ENCODE data around the gene WDR17.

Gene WDR17

DNA sequence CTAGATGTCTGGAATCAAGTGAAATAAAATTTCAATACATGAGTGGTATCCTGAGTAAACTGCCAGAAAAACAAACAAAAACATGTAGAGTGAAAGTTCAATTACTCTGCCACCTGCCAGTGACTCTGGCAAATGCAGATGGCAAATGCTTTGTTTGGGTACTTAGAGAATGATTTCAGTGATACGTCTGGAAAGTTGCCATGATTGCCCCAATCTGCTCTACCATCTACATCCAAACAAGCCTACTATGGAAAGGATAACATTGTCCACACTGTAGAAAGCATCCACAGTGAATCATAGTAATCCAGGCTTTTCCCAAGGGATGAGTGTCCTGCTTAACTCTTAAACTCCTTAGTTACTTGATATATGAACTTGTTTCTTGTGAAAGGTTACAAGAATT lies 126.3 kb downstream of the WDR17 start:
- no peak overlapping the region for H3K9ac ChIP-seq (ENCODE audit: low read length)
- H3K23ac ChIP-seq (ENCODE audit: low read length in 2 of 2), result no peak overlapping the region
- no peak overlapping the region for H2BK120ac ChIP-seq (ENCODE audit: low read depth, low read length)
- H3K4me3 ChIP-seq (ENCODE audit: insufficient read depth in 1 of 2, low read depth in 1 of 2, low read length in 2 of 2), result no peak overlapping the region
- H2BK12ac ChIP-seq (ENCODE audit: low read length in 2 of 2), result no peak overlapping the region
- no peak overlapping the region for H4K91ac ChIP-seq (ENCODE audit: low read length)
- H3K27me3 ChIP-seq (ENCODE audit: control insufficient read depth in 1 of 2, insufficient read depth in 1 of 2, low read length in 2 of 2), result no peaks in the 10 kb centered on the region
- 0% methylated on average over 1 of the region's 1 CpG for WGBS
- no peak overlapping the region for H3K18ac ChIP-seq (ENCODE audit: low read depth in 1 of 2, low read length in 2 of 2)
- no peak overlapping the region for H3K14ac ChIP-seq (ENCODE audit: low read length in 2 of 2)
- H2AK5ac ChIP-seq (ENCODE audit: low read length, severe bottlenecking), result no peak overlapping the region
- no peak overlapping the region for H2AFZ ChIP-seq (ENCODE audit: low read depth, low read length)
- no peak overlapping the region for H2BK5ac ChIP-seq (ENCODE audit: low read depth, low read length, poor library complexity, severe bottlenecking)
- H2BK15ac ChIP-seq (ENCODE audit: low read depth, poor library complexity, severe bottlenecking), result no peak overlapping the region
- no peak overlapping the region for H3K27ac ChIP-seq (ENCODE audit: low read length, poor library complexity, severe bottlenecking)
- no peaks in the 10 kb centered on the region for H3K36me3 ChIP-seq (ENCODE audit: control insufficient read depth in 1 of 2, insufficient read depth in 2 of 2, low read depth in 1 of 2, low read length in 2 of 2)
- peaks cover 3% of the 10 kb centered on the region for H3K4me1 ChIP-seq (ENCODE audit: control insufficient read depth, insufficient read depth, low read depth, low read length)
- H3K4me2 ChIP-seq (ENCODE audit: low read length, poor library complexity, severe bottlenecking), result no peak overlapping the region
- no peak overlapping the region for H4K8ac ChIP-seq (ENCODE audit: low read length)
- H3K4ac ChIP-seq (ENCODE audit: low read depth in 1 of 2, low read length in 2 of 2), result no peak overlapping the region
- H3K9me3 ChIP-seq (ENCODE audit: control insufficient read depth, low read length), result no peaks in the 10 kb centered on the region
- no peaks in the 10 kb centered on the region for H3K79me1 ChIP-seq (replicated peaks; ENCODE audit: low read length, poor library complexity, severe bottlenecking)
- DNase-seq, result peak; percentile 44

- Histone ChIP-seq H3K9me3 (ENCODE audit: control insufficient read depth, low read length) (no peaks in the 10 kb centered on the region), H2BK120ac (ENCODE audit: low read depth, low read length) (no peak overlapping the region), H3K4me1 (ENCODE audit: control insufficient read depth, insufficient read depth, low read depth, low read length) (peaks cover 3% of the 10 kb centered on the region), H2BK15ac (ENCODE audit: low read depth, poor library complexity, severe bottlenecking) (no peak overlapping the region), H3K4me3 (ENCODE audit: insufficient read depth in 1 of 2, low read depth in 1 of 2, low read length in 2 of 2) (peak overlapping the region in 1 of 2 experiments; percentile 35), H2BK12ac (ENCODE audit: low read length in 2 of 2) (no peak overlapping the region), H3K4ac (ENCODE audit: low read depth in 1 of 2, low read length in 2 of 2) (no peak overlapping the region), H3K27ac (ENCODE audit: low read length, poor library complexity, severe bottlenecking) (no peak overlapping the region), H3K14ac (ENCODE audit: low read length in 2 of 2) (no peak overlapping the region), H4K8ac (ENCODE audit: low read length) (no peak overlapping the region), H2BK5ac (ENCODE audit: low read depth, low read length, poor library complexity, severe bottlenecking) (no peak overlapping the region), H3K36me3 (ENCODE audit: control insufficient read depth in 1 of 2, insufficient read depth in 2 of 2, low read depth in 1 of 2, low read length in 2 of 2) (no peaks in the 10 kb centered on the region), H2AK5ac (ENCODE audit: low read length, severe bottlenecking) (no peak overlapping the region), H3K18ac (ENCODE audit: low read depth in 1 of 2, low read length in 2 of 2) (no peak overlapping the region), H3K9ac (ENCODE audit: low read length) (peak overlapping the region; percentile 85), H3K27me3 (ENCODE audit: control insufficient read depth in 1 of 2, insufficient read depth in 1 of 2, low read length in 2 of 2) (no peaks in the 10 kb centered on the region), H4K91ac (ENCODE audit: low read length) (no peak overlapping the region), H3K23ac (ENCODE audit: low read length in 2 of 2) (no peak overlapping the region), H3K4me2 (ENCODE audit: low read length, poor library complexity, severe bottlenecking) (no peak overlapping the region), H3K79me1 (replicated peaks; ENCODE audit: low read length, poor library complexity, severe bottlenecking) (no peaks in the 10 kb centered on the region), H2AFZ (ENCODE audit: low read depth, low read length) (no peak overlapping the region)
- 0% methylated on average over 1 of the region's 4 CpGs for WGBS
- DNase-seq, result peak; percentile 34
These were observed 127.5 kb downstream of the WDR17 start for GRCh38 chr4:176193126-176193525.

DNA sequence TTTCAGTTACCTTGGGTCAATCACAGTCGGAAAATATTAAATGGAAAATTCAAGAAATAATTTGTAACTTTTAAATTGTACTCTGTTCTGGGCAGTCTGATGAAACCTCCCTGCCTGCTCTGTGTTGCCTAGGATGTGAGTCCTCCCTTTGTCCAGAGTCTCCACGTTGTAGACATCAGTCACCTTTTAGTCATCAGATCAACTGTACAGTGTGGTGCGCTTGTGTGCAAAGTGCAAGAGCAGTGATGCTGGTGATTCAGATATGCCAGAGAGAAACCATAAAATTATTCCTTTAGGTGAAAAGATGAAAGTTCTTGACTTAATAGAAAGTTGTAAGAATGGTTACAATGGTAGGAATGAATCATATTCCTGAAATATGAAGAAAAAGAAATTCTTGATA lies 128.3 kb downstream of the WDR17 start:
- Histone ChIP-seq H3K4me3 (ENCODE audit: insufficient read depth in 1 of 2, low read depth in 1 of 2, low read length in 2 of 2) (peak overlapping the region in 1 of 2 experiments; percentile 35), H3K9me3 (ENCODE audit: control insufficient read depth, low read length) (no peaks in the 10 kb centered on the region), H2BK12ac (ENCODE audit: low read length in 2 of 2) (no peak overlapping the region), H2BK15ac (ENCODE audit: low read depth, poor library complexity, severe bottlenecking) (no peak overlapping the region), H2AFZ (ENCODE audit: low read depth, low read length) (peak overlapping the region; percentile 46), H2BK120ac (ENCODE audit: low read depth, low read length) (no peak overlapping the region), H3K27ac (ENCODE audit: low read length, poor library complexity, severe bottlenecking) (no peak overlapping the region), H3K4me2 (ENCODE audit: low read length, poor library complexity, severe bottlenecking) (no peak overlapping the region), H3K18ac (ENCODE audit: low read depth in 1 of 2, low read length in 2 of 2) (no peak overlapping the region), H4K91ac (ENCODE audit: low read length) (no peak overlapping the region), H2AK5ac (ENCODE audit: low read length, severe bottlenecking) (no peak overlapping the region), H3K36me3 (ENCODE audit: control insufficient read depth in 1 of 2, insufficient read depth in 2 of 2, low read depth in 1 of 2, low read length in 2 of 2) (no peaks in the 10 kb centered on the region), H3K4me1 (ENCODE audit: control insufficient read depth, insufficient read depth, low read depth, low read length) (peaks cover 3% of the 10 kb centered on the region), H3K79me1 (replicated peaks; ENCODE audit: low read length, poor library complexity, severe bottlenecking) (no peaks in the 10 kb centered on the region), H3K23ac (ENCODE audit: low read length in 2 of 2) (no peak overlapping the region), H4K8ac (ENCODE audit: low read length) (no peak overlapping the region), H2BK5ac (ENCODE audit: low read depth, low read length, poor library complexity, severe bottlenecking) (no peak overlapping the region), H3K14ac (ENCODE audit: low read length in 2 of 2) (no peak overlapping the region), H3K27me3 (ENCODE audit: control insufficient read depth in 1 of 2, insufficient read depth in 1 of 2, low read length in 2 of 2) (no peaks in the 10 kb centered on the region), H3K9ac (ENCODE audit: low read length) (peak overlapping the region; percentile 85), H3K4ac (ENCODE audit: low read depth in 1 of 2, low read length in 2 of 2) (no peak overlapping the region)
- WGBS, result 40% methylated on average over 3 of the region's 3 CpGs
- peak; percentile 71 for DNase-seq

DNA sequence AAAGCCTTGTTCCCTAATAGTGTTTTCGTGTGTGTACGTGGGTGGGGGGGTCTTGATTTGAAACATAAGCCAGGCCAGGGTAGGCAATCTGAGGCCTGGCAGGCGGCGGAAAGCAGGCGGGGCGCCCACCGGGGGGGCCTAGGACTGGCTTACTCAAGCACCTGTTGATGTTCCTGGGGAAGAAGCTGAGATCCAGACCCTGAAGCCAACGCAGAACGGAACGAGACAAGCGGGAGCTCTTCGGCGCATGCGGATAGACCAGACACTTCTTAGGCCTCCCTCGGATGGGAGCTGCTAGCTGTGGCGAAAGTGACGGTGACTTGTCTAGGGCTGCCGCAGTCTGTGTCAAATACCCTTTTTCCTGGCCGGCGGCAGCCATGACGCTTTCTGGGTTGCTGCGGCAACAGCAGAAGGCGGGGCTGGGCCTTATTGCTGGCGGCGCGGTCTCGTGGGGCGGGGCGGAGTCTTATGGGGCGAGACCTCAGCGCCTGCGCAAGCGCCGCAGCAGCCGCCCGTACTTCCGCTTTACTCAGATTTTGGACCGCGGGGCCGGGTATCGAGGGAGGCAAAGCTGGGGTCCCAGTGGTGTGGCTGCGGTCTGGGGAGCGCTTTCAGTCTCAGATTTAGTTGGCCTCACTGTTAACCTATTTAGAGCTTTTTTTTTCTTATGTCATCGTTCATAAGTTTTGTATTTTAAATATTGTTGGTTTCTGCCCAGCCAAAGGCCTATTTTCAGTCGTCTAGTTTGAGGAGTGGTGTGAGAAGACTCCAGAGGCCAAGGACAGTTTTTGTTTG lies 129.7 kb downstream of the WDR17 start, which contains the start of gene SPATA4:
SPATA4 (minus strand) TSS at position 402 of the 795 bp plus-strand sequence; CDS start at position 379, 23 bp downstream.
- WGBS, result 2% methylated on average over 43 of the region's 45 CpGs
- peak within 1 kb of the TSS in 1 of 2 experiments; percentile 61 for H3K18ac ChIP-seq (ENCODE audit: low read depth in 1 of 2, low read length in 2 of 2)
- H2BK5ac ChIP-seq (ENCODE audit: low read depth, low read length, poor library complexity, severe bottlenecking), result no peak within 1 kb of the TSS
- H2BK15ac ChIP-seq (ENCODE audit: low read depth, poor library complexity, severe bottlenecking), result peak within 1 kb of the TSS; percentile 57
- peak within 1 kb of the TSS; percentile 46 for H4K91ac ChIP-seq (ENCODE audit: low read length)
- peak within 1 kb of the TSS; percentile 97 for H2AFZ ChIP-seq (ENCODE audit: low read depth, low read length)
- peak within 1 kb of the TSS; percentile 82 to 94 for H3K4me3 ChIP-seq (ENCODE audit: insufficient read depth in 1 of 2, low read depth in 1 of 2, low read length in 2 of 2)
- peak within 1 kb of the TSS in 1 of 2 experiments; percentile 55 for H3K14ac ChIP-seq (ENCODE audit: low read length in 2 of 2)
- no peaks in the 10 kb centered on the region for H3K27me3 ChIP-seq (ENCODE audit: control insufficient read depth in 1 of 2, insufficient read depth in 1 of 2, low read length in 2 of 2)
- H2BK120ac ChIP-seq (ENCODE audit: low read depth, low read length), result no peak within 1 kb of the TSS
- peak; percentile 92 for DNase-seq
- H2BK12ac ChIP-seq (ENCODE audit: low read length in 2 of 2), result no peak within 1 kb of the TSS
- no peak within 1 kb of the TSS for H3K23ac ChIP-seq (ENCODE audit: low read length in 2 of 2)
- peak within 1 kb of the TSS; percentile 95 for H3K9ac ChIP-seq (ENCODE audit: low read length)
- H3K4ac ChIP-seq (ENCODE audit: low read depth in 1 of 2, low read length in 2 of 2), result peak within 1 kb of the TSS in 1 of 2 experiments; percentile 47
- peak within 1 kb of the TSS; percentile 94 for H3K4me2 ChIP-seq (ENCODE audit: low read length, poor library complexity, severe bottlenecking)
- H3K79me1 ChIP-seq (replicated peaks; ENCODE audit: low read length, poor library complexity, severe bottlenecking), result no peaks in the 10 kb centered on the region
- no peaks in the 10 kb centered on the region for H3K36me3 ChIP-seq (ENCODE audit: control insufficient read depth in 1 of 2, insufficient read depth in 2 of 2, low read depth in 1 of 2, low read length in 2 of 2)
- peak within 1 kb of the TSS; percentile 33 for H3K27ac ChIP-seq (ENCODE audit: low read length, poor library complexity, severe bottlenecking)
- no peak within 1 kb of the TSS for H2AK5ac ChIP-seq (ENCODE audit: low read length, severe bottlenecking)
- H3K4me1 ChIP-seq (ENCODE audit: control insufficient read depth, insufficient read depth, low read depth, low read length), result peaks cover 3% of the 10 kb centered on the region
- peak within 1 kb of the TSS; percentile 87 for H4K8ac ChIP-seq (ENCODE audit: low read length)
- H3K9me3 ChIP-seq (ENCODE audit: control insufficient read depth, low read length), result no peaks in the 10 kb centered on the region
